Smooth muscle cell (in vitro differentiated cells): ENCODE data around the gene S1PR2. TPM values are rescaled to one million over a fixed set of nuclear protein-coding genes. Genes with fewer than 3 reads are reported as not detected.

Source experiments
- DNase-seq: peaks from one replicate; lab custom pipeline; 2025; ENCODE audit not compliant: unreplicated experiment; lab: John Stamatoyannopoulos, UW
- H2AFZ ChIP-seq: fragments of 200-600 bp; sonication (generic); 2 replicates; pipeline ENCODE4 v1.6.0; 2016; ENCODE audit warnings: antibody characterized with exemption, low read depth, mild to moderate bottlenecking
- H3F3A ChIP-seq: fragments of 200-600 bp; sonication (generic); 2 replicates; pipeline ENCODE4 v1.6.0; 2017; ENCODE audit warnings: antibody characterized with exemption, low read depth
- H3K27ac ChIP-seq: fragments of 200-600 bp; sonication (generic); 2 replicates; pipeline ENCODE4 v1.5.1; 2016; ENCODE audit warnings: low read depth, mild to moderate bottlenecking
- H3K27me3 ChIP-seq: fragments of 200-600 bp; sonication (generic); 2 replicates; pipeline ENCODE4 v1.6.1; 2016; ENCODE audit warnings: low read depth, mild to moderate bottlenecking
- H3K36me3 ChIP-seq: fragments of 200-600 bp; sonication (generic); 2 replicates; pipeline ENCODE4 v1.5.1; 2016; ENCODE audit warnings: low read depth
- H3K4me1 ChIP-seq: fragments of 200-600 bp; sonication (generic); 2 replicates; pipeline ENCODE4 v1.5.1; 2016; ENCODE audit warnings: low read depth
- H3K4me2 ChIP-seq: fragments of 200-600 bp; sonication (generic); 2 replicates; pipeline ENCODE4 v1.6.0; 2016; ENCODE audit warnings: mild to moderate bottlenecking
- H3K4me3 ChIP-seq: fragments of 200-600 bp; sonication (generic); 2 replicates; pipeline ENCODE4 v1.5.1; 2016; ENCODE audit warnings: mild to moderate bottlenecking
- H3K79me2 ChIP-seq: fragments of 200-600 bp; sonication (generic); 2 replicates; pipeline ENCODE4 v1.6.0; 2016; ENCODE audit warnings: low read depth, mild to moderate bottlenecking
- H3K9ac ChIP-seq: fragments of 200-600 bp; sonication (generic); 2 replicates; pipeline ENCODE4 v1.6.0; 2016; ENCODE audit warnings: low read depth
- H3K9me3 ChIP-seq: fragments of 200-600 bp; sonication (generic); replicated peaks from 2 replicates; pipeline ENCODE4 v1.5.1; 2016; ENCODE audit warnings: low read depth
- H4K20me1 ChIP-seq: fragments of 200-600 bp; sonication (generic); 2 replicates; pipeline ENCODE4 v1.6.0; 2016; ENCODE audit warnings: low read depth
- CTCF ChIP-seq: fragments of 200-600 bp; sonication (generic); IDR thresholded peaks from 2 replicates; pipeline ENCODE4 v1.5.1; 2017; ENCODE audit warnings: borderline replicate concordance, mild to moderate bottlenecking, antibody characterized with exemption; ENCODE audit not compliant: insufficient read depth, poor library complexity, severe bottlenecking
- WGBS: methylation state at CpG from one replicate; pipeline ENCODE4 v1.1.7; 2016; ENCODE audit warnings: low lambda C conversion rate; 5-methylcytosine and 5-hydroxymethylcytosine counted together
- polyA plus RNA-seq: library from polyadenylated mRNA; unstranded; fragments of >200 nt; fragmentation: Nextera tagmentation; extraction: Ambion mirVana; gene quantifications from 2 replicates; pipeline ENCODE4 v1.2.1, GENCODE V29; 2016
- total RNA-seq: library from RNA; depleted of rRNA; stranded (reverse); fragments of >200 nt; gene quantifications from 2 replicates; pipeline ENCODE4 v1.2.3, GENCODE V29; 2014

The S1PR2 gene
- total and polyA plus RNA-seq, 2 experiments from 2014 or later, result 6.5 to 9.8 TPM

DNA sequence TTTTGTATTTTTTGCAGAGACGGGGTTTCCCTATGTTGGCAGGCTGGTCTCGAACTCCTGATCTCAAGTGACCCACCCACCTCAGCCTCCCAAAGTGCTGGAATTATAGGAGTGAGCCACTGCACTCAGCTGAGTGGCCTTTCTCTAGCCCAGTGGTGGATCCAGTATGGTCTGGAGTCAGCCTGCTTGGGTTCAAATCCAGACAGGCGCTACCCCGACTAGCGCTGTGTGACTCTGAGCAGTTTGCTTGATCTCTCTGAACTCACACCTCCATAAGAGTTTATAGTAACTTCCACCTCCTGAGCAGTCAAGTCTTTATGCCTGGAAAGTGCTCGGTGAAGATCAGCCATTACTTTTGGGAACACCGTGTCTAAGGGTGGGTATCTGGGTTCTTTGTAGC, 10.4 kb downstream of the S1PR2 start:
- TF ChIP-seq CTCF, result no peak
- H3K27ac ChIP-seq, result no peak overlapping the region
- no peak overlapping the region for H3K4me2 ChIP-seq
- H3K4me1 ChIP-seq, result no peaks in the 10 kb centered on the region
- H3K79me2 ChIP-seq, result peaks cover 13% of the 10 kb centered on the region
- H3K36me3 ChIP-seq, result no peaks in the 10 kb centered on the region
- H3K4me3 ChIP-seq, result no peak overlapping the region
- H3F3A ChIP-seq, result no peaks in the 10 kb centered on the region
- WGBS, result 91% methylated on average over 7 of the region's 7 CpGs
- no peak for DNase-seq
- H2AFZ ChIP-seq, result no peak overlapping the region
- H3K27me3 ChIP-seq, result no peaks in the 10 kb centered on the region
- peaks cover 11% of the 10 kb centered on the region for H4K20me1 ChIP-seq
- H3K9ac ChIP-seq, result no peak overlapping the region
- no peaks in the 10 kb centered on the region for H3K9me3 ChIP-seq

DNA sequence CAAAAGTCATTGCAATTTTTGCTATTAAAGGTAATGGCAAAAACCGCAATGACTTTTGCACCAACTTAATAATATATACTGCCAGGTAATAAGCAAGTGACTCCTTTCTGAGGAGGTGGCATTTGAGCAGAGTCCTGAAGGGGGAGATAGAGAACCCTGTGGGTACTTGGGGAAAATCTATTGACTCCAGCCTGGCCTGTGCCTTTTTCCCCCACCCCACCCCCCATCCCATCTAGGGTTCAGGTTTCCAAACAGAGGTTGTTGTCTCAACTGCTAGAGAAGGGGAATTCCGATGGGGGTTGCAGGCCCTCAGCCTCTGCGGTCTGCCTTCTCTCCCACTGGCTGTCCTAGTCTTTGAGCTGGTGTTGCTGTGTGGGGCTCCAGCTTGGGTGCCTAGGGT, 11.5 kb downstream of the S1PR2 start:
- Histone ChIP-seq H3F3A (no peaks in the 10 kb centered on the region), H3K4me2 (no peak overlapping the region), H3K79me2 (peaks cover 6% of the 10 kb centered on the region), H2AFZ (no peak overlapping the region), H3K4me3 (no peak overlapping the region), H3K36me3 (no peaks in the 10 kb centered on the region), H3K9ac (no peak overlapping the region), H3K27me3 (no peaks in the 10 kb centered on the region), H3K9me3 (no peaks in the 10 kb centered on the region), H4K20me1 (peaks cover 6% of the 10 kb centered on the region), H3K4me1 (no peaks in the 10 kb centered on the region), H3K27ac (no peak overlapping the region)
- no peak for DNase-seq
- 67% methylated on average over 3 of the region's 3 CpGs for WGBS
- peak; percentile 26 for TF ChIP-seq CTCF

DNA sequence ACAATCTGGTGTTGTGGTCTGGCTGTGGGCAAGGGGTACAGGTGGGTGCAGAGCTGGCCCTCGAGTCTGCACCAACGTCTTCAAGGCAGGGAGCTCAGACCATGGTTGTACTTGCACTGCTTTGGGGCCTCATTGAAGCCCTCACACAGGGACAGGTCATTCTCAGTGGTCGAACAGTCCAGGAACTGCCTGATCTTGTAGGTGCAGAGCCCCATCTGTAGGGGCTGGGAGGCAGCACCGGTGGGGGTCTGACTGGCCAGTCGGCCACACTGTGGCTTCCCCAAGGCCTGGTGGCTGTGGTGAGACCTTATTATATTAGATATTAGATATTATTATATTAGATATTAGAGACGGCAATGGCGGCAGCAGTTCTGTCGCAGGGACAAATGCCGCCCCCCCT, 14.0 kb downstream of the S1PR2 start:
- Histone ChIP-seq H3K9me3 (no peaks in the 10 kb centered on the region), H3K4me2 (no peak overlapping the region), H3K27ac (no peak overlapping the region), H3K36me3 (no peaks in the 10 kb centered on the region), H3K27me3 (no peaks in the 10 kb centered on the region), H3K79me2 (no peaks in the 10 kb centered on the region), H3F3A (no peaks in the 10 kb centered on the region), H3K4me3 (no peak overlapping the region), H4K20me1 (peaks cover under 1% of the 10 kb centered on the region), H2AFZ (no peak overlapping the region), H3K4me1 (no peaks in the 10 kb centered on the region), H3K9ac (no peak overlapping the region)
- no peak for TF ChIP-seq CTCF
- WGBS, result 92% methylated on average over 9 of the region's 9 CpGs
- DNase-seq, result no peak

- Histone ChIP-seq H3K9me3 (no peaks in the 10 kb centered on the region), H3K36me3 (no peaks in the 10 kb centered on the region), H3K79me2 (no peaks in the 10 kb centered on the region), H2AFZ (no peak overlapping the region), H3K4me1 (no peaks in the 10 kb centered on the region), H3K4me3 (no peak overlapping the region), H3K9ac (no peak overlapping the region), H3F3A (no peaks in the 10 kb centered on the region), H3K4me2 (no peak overlapping the region), H3K27ac (no peak overlapping the region), H3K27me3 (no peaks in the 10 kb centered on the region), H4K20me1 (no peaks in the 10 kb centered on the region)
- TF ChIP-seq CTCF, result no peak
- WGBS, result 66% methylated on average over 5 of the region's 5 CpGs
- no peak for DNase-seq
Observed at GRCh38 chr19:10214784-10215183, 16.3 kb downstream of the S1PR2 start.
